ENCODE data around the gene ISX.

GRCh38 chr22:35034963-35035362, 31.0 kb upstream of the ISX start:
- no peak for TF ChIP-seq CTCF (IDR thresholded peaks at IDR 0.05)
- no peak for TF ChIP-seq POLR2A (IDR thresholded peaks at IDR 0.05)
- TF ChIP-seq POLR2AphosphoS5 (IDR thresholded peaks at IDR 0.05) = no peak
